AG04450 (cell line): ENCODE data around the gene ALDH7A1. TPM values are rescaled to one million over a fixed set of nuclear protein-coding genes. Genes with fewer than 3 reads are reported as not detected.
"Not testable (repeated sequence)": the region's sequence is repeated elsewhere in the genome, so short reads cannot be mapped to it uniquely, and the experiment has no call there.

Experiments
- CTCF ChIA-PET: fragments of 300-600, 350-600 bp; formaldehyde crosslinking; extraction: SDS; loops from one replicate; lab custom pipeline; 2022; ENCODE audit warnings: antibody characterized with exemption, inconsistent platforms; lab: Charles Lee
- POLR2A ChIA-PET: fragments of 350-600 bp; formaldehyde crosslinking; extraction: SDS; loops from one replicate; lab custom pipeline; 2021; ENCODE audit warnings: antibody characterized with exemption, inconsistent platforms; lab: Yijun Ruan, JAX
- DNase-seq: peaks from one replicate; pipeline ENCODE4 v3.0.0-alpha.2; 2011; ENCODE audit warnings: low read depth, low spot score
- H3K27ac ChIP-seq: one replicate; pipeline ENCODE4 v1.5.1; 2012; ENCODE audit warnings: low read depth, low read length, control low read depth
- H3K27me3 ChIP-seq: one replicate; pipeline ENCODE4 v1.6.0; 2012; ENCODE audit warnings: low read length; ENCODE audit not compliant: control insufficient read depth, insufficient read depth
- H3K4me3 ChIP-seq: 2 replicates; pipeline ENCODE4 v1.5.1; 2011; ENCODE audit warnings: mild to moderate bottlenecking, low read depth, low read length, control low read depth
- H3K9me3 ChIP-seq: 2 replicates; pipeline ENCODE4 v1.5.1; 2012; ENCODE audit warnings: low read length; ENCODE audit not compliant: control insufficient read depth, insufficient read depth
- CTCF ChIP-seq: IDR thresholded peaks from 2 replicates; pipeline ENCODE4 v1.5.1; 2011; ENCODE audit warnings: low read depth, low read length, control low read depth, inconsistent platforms
- polyA plus RNA-seq: library from polyadenylated mRNA; depleted of rRNA; stranded (reverse); fragments of >200 nt; gene quantifications from 2 replicates; pipeline ENCODE4 v1.2.3, GENCODE V29; 2011

ALDH7A1 gene
- polyA plus RNA-seq, 1 experiment: 97.2 TPM

- no peak for DNase-seq
- ChIA-PET CTCF (interaction anchor here (0.6 to 3.9 kb wide), 10 partner anchors 148 to 1469 kb away, joined by 3 to 41 read pairs (median 3); no protein-coding TSS in a partner anchor), POLR2A (interaction anchor here (0.7 kb wide), 1 partner anchor 76 kb away, joined by 3 read pairs; no protein-coding TSS in a partner anchor)
These were observed 8.5 kb upstream of the ALDH7A1 start for GRCh38 chr5:126603402-126603991.

GRCh38 chr5:126600631-126601511 lies 5.9 kb upstream of the ALDH7A1 start, which contains the start of gene PHAX:
Gene PHAX (plus strand): TSS chr5:126600947. CDS start chr5:126600963, 16 bp downstream.
- peak; percentile 80 for TF ChIP-seq CTCF
- Histone ChIP-seq H3K27ac (peak within 1 kb of the TSS; percentile 57), H3K9me3 (peaks cover 3% of the 10 kb centered on the region), H3K4me3 (peak within 1 kb of the TSS; percentile 95), H3K27me3 (no peaks in the 10 kb centered on the region)
- ChIA-PET CTCF (interaction anchor here (0.7 to 3.9 kb wide), 23 partner anchors 8 to 1565 kb away, joined by 3 to 41 read pairs (median 5); partner anchors contain the start of gene GRAMD2B), POLR2A (interaction anchor here (0.6 kb wide), 1 partner anchor 431 kb away, joined by 5 read pairs; no protein-coding TSS in a partner anchor)
- DNase-seq: peak; percentile 37

More at GRCh38 chr5:126603402-126603991, 8.5 kb upstream of the ALDH7A1 start:
- no peaks in the 10 kb centered on the region for H3K27me3 ChIP-seq
- no peak overlapping the region for H3K4me3 ChIP-seq
- H3K27ac ChIP-seq: no peak overlapping the region
- H3K9me3 ChIP-seq: peaks cover 3% of the 10 kb centered on the region; the same call in 1 of the 2 replicates
- TF ChIP-seq CTCF: no peak

- H3K9me3 ChIP-seq, POLR2A ChIA-PET, H3K27me3 ChIP-seq, DNase-seq: not testable (repeated sequence)
- CTCF ChIA-PET: interaction anchor here (0.7 to 3.9 kb wide), 14 partner anchors 8 to 1565 kb away, joined by 3 to 41 read pairs (median 6); no protein-coding TSS in a partner anchor
- Histone ChIP-seq H3K27ac (peak overlapping the region; percentile 57), H3K4me3 (peak overlapping the region; percentile 32; the same call in 1 of the 2 replicates)
These were observed 5.1 kb upstream of the ALDH7A1 start for GRCh38 chr5:126599971-126600630.

GRCh38 chr5:126599499-126599898 lies 4.5 kb upstream of the ALDH7A1 start:
- TF ChIP-seq CTCF: no peak
- no peaks in the 10 kb centered on the region for H3K27me3 ChIP-seq
- POLR2A ChIA-PET: no interaction called here
- CTCF ChIA-PET: interaction anchor here (0.5 to 2.3 kb wide), 3 partner anchors 60 to 315 kb away, joined by 5 to 12 read pairs (median 6); no protein-coding TSS in a partner anchor
- H3K27ac ChIP-seq: no peak overlapping the region
- no peak overlapping the region for H3K4me3 ChIP-seq
- peaks cover 3% of the 10 kb centered on the region for H3K9me3 ChIP-seq
- no peak for DNase-seq

GRCh38 chr5:126597156-126597555 lies 2.1 kb upstream of the ALDH7A1 start:
- Histone ChIP-seq H3K4me3 (no peak overlapping the region), H3K27ac (no peak overlapping the region), H3K27me3 (no peaks in the 10 kb centered on the region), H3K9me3 (peaks cover 3% of the 10 kb centered on the region)
- POLR2A ChIA-PET: no interaction called here
- DNase-seq: peak; percentile 51
- CTCF ChIA-PET: interaction anchor here (1.0 to 1.5 kb wide), 2 partner anchors 183 to 259 kb away, joined by 3 to 5 read pairs; no protein-coding TSS in a partner anchor
- TF ChIP-seq CTCF: no peak
